HepG2 (cell line): Measurements from ENCODE around the gene CD300LG. TPM values are rescaled to one million over a fixed set of nuclear protein-coding genes. Genes with fewer than 3 reads are reported as not detected.
A peak's percentile ranks its signal among the peaks of the same experiment; 100 is the strongest.

Experiments
- ATAC-seq: fragments of 200-7000 bp; cut with Tn5 transposase; 3 replicates; pipeline ENCODE4 v1.9.1; 2020; ENCODE audit warnings: mild to moderate bottlenecking, moderate library complexity
- BruUV-seq: library from RNA; stranded (reverse); fragments of 400-500 nt; replicated peaks from 2 replicates; lab custom pipeline; 2021; lab: Mats Ljungman, UMichigan
- CTCF ChIA-PET: fragments of 300-600 bp; formaldehyde crosslinking; extraction: SDS; loops from one replicate; lab custom pipeline; 2021; ENCODE audit warnings: low total read pairs, inconsistent platforms, low intra/inter-chr PET ratio; lab: Yijun Ruan, JAX
- POLR2A ChIA-PET: fragments of 350-600 bp; sonication (Branson Sonifier 250); formaldehyde crosslinking; loops from one replicate; lab custom pipeline; 2020; ENCODE audit warnings: antibody characterized with exemption, inconsistent platforms; lab: Yijun Ruan, JAX
- DNase-seq: peaks from one replicate; pipeline ENCODE4 v3.0.0-alpha.2; 2015; ENCODE audit warnings: low spot score
- FAIRE-seq: peaks from 3 replicates; lab custom pipeline; 2011; peaks lifted over from hg19 to GRCh38; lab: Jason Lieb, UNC
- H2AFZ ChIP-seq: one replicate; pipeline ENCODE4 v1.6.1; 2011; ENCODE audit warnings: low read length, inconsistent platforms
- H3K27ac ChIP-seq: fragments of 300-600 bp; 3 replicates; pipeline ENCODE4 v1.8.0; 2011; ENCODE audit warnings: mixed run types, mild to moderate bottlenecking, mixed read lengths, low read length, inconsistent platforms; ENCODE audit not compliant: insufficient read depth; ENCODE audit errors: extremely low read length
- H3K27me3 ChIP-seq, 2 experiments: fragments of 200-600 bp in 1 of 2; 2 replicates in 1 of 2; 3 replicates in 1 of 2; pipeline versions ENCODE4 v1.6.0 to v1.8.0; 2011; ENCODE audit warnings: low read length in 2 of 2, mild to moderate bottlenecking in 2 of 2, moderate library complexity in 2 of 2, inconsistent platforms in 1 of 2; ENCODE audit not compliant: insufficient read depth in 2 of 2, control insufficient read depth in 1 of 2
- H3K36me3 ChIP-seq, 2 experiments: fragments of 200-600 bp in 1 of 2; replicated peaks in 1 of 2; 2 replicates in 1 of 2; 3 replicates in 1 of 2; pipeline versions ENCODE4 v1.5.1 to v1.8.0; 2011; ENCODE audit warnings: low read length in 2 of 2, inconsistent platforms in 1 of 2; ENCODE audit not compliant: insufficient read depth in 2 of 2, control insufficient read depth in 1 of 2
- H3K4me1 ChIP-seq: 2 replicates; pipeline ENCODE4 v1.5.1; 2012; ENCODE audit warnings: low read length, inconsistent platforms; ENCODE audit not compliant: insufficient read depth
- H3K4me2 ChIP-seq: 2 replicates; pipeline ENCODE4 v1.6.0; 2011; ENCODE audit warnings: low read depth, low read length, inconsistent platforms
- H3K4me3 ChIP-seq, 3 experiments: fragments of 200-600 bp in 1 of 3; sonication (generic), shearing (Covaris generic) in 1 of 3; replicated peaks in 1 of 3; 2 replicates each; pipeline ENCODE4 v1.5.1; 2011 to 2016; ENCODE audit warnings: low read length in 3 of 3, inconsistent platforms in 2 of 3, low read depth in 2 of 3, mild to moderate bottlenecking in 2 of 3, control low read depth in 1 of 3, mixed read lengths in 1 of 3; ENCODE audit not compliant: insufficient read depth in 1 of 3
- H3K79me2 ChIP-seq: one replicate; pipeline ENCODE4 v1.6.1; 2011; ENCODE audit warnings: low read length, inconsistent platforms; ENCODE audit not compliant: insufficient read depth
- H3K9ac ChIP-seq: 2 replicates; pipeline ENCODE4 v1.6.0; 2011; ENCODE audit warnings: mild to moderate bottlenecking, low read depth, low read length, inconsistent platforms; ENCODE audit not compliant: insufficient read depth
- H3K9me3 ChIP-seq: 2 replicates; pipeline ENCODE4 v1.5.1; 2012; ENCODE audit warnings: mild to moderate bottlenecking, low read length
- H4K20me1 ChIP-seq: 2 replicates; pipeline ENCODE4 v1.6.0; 2011; ENCODE audit warnings: inconsistent platforms, mild to moderate bottlenecking, low read length, moderate library complexity; ENCODE audit not compliant: insufficient read depth
- ERF ChIP-seq: IDR thresholded peaks from 2 replicates; pipeline ENCODE4 v1.6.1; 2018; ENCODE audit warnings: missing biosample characterization, missing genetic modification reagents
- IKZF1 ChIP-seq: fragments of 450-650 bp; IDR thresholded peaks from 2 replicates; pipeline ENCODE4 v1.7.1; 2016
- PITX1 ChIP-seq: sonication (generic); formaldehyde crosslinking; IDR thresholded peaks from 2 replicates; pipeline ENCODE4 v1.5.1; 2020; ENCODE audit warnings: mild to moderate bottlenecking, missing genetic modification reagents
- SIN3B ChIP-seq: fragments of 150-350 bp; IDR thresholded peaks from 2 replicates; pipeline ENCODE4 v1.6.1; 2014; ENCODE audit warnings: low read length
- TEAD2 ChIP-seq: sonication (generic); formaldehyde crosslinking; IDR thresholded peaks from 2 replicates; pipeline ENCODE4 v1.9.0; 2021; ENCODE audit warnings: missing genetic modification reagents
- XRCC5 ChIP-seq: fragments of 200-400 bp; formaldehyde crosslinking; optimal IDR thresholded peaks from 2 replicates; pipeline ENCODE3; 2017; ENCODE audit warnings: mild to moderate bottlenecking, low read length
- ZNF3 ChIP-seq: IDR thresholded peaks from 2 replicates; pipeline ENCODE4 v1.7.0; 2017; ENCODE audit warnings: inconsistent platforms
- ZNF737 ChIP-seq: sonication (generic); formaldehyde crosslinking; IDR thresholded peaks from 2 replicates; pipeline ENCODE4 v1.5.0; 2020; ENCODE audit warnings: missing genetic modification reagents, mild to moderate bottlenecking, borderline replicate concordance
- ZNF775 ChIP-seq: sonication (generic); formaldehyde crosslinking; IDR thresholded peaks from 2 replicates; pipeline ENCODE4 v1.4.0; 2020; ENCODE audit warnings: missing genetic modification reagents, mild to moderate bottlenecking, moderate library complexity, borderline replicate concordance
- WGBS: methylation state at CpG from one replicate; pipeline ENCODE4 v1.1.6; 2017; ENCODE audit warnings: low lambda C conversion rate; 5-methylcytosine and 5-hydroxymethylcytosine counted together
- in situ Hi-C: cut with HindIII; loops from 2 replicates; pipeline ENCODE4 v1.10.0; 2017; ENCODE audit warnings: low pct_unique_long_range_greater_than_20kb; ENCODE audit not compliant: extremely low pct_ligation_motif_present
- intact Hi-C: fragments of 100-400 bp; cut with micrococcal nuclease; formaldehyde crosslinking; loops from one replicate; pipeline ENCODE4 v1.10.0; 2022; ENCODE audit not compliant: unreplicated experiment
- polyA plus RNA-seq, 8 experiments: library from polyadenylated mRNA; depleted of rRNA in 3 of 8; stranded (reverse) in 7 of 8; unstranded in 1 of 8; fragments of >200 nt; fragmentation: Illumina TruSeq in 4 of 8; extraction: Trizol in 4 of 8; gene quantifications; 2 replicates each; pipeline versions ENCODE4 v1.2.1 to v1.2.3, GENCODE V29; 2011 to 2016; ENCODE audit warnings: low read depth in 4 of 8, missing spikeins in 1 of 8, mixed read lengths in 1 of 8; ENCODE audit not compliant: insufficient read depth in 1 of 8
- total RNA-seq, 5 experiments: library from RNA; depleted of rRNA; stranded (reverse); fragments of >200 nt; fragmentation: Illumina TruSeq; extraction: Trizol; gene quantifications; 2 replicates each; pipeline ENCODE4 v1.2.3, GENCODE V29; 2016; ENCODE audit warnings: low read depth in 1 of 5
- TF ChIP-seq, protein P1 (sequence below): sonication (generic); formaldehyde crosslinking; IDR thresholded peaks from 2 replicates; pipeline ENCODE4 v1.8.0; 2023; ENCODE audit warnings: mild to moderate bottlenecking, missing genetic modification reagents
- TF ChIP-seq, protein P2 (sequence below): sonication (generic); formaldehyde crosslinking; IDR thresholded peaks from 2 replicates; pipeline ENCODE4 v1.5.1; 2020; ENCODE audit warnings: missing genetic modification reagents, mild to moderate bottlenecking, borderline replicate concordance

The CD300LG gene
- total and polyA plus RNA-seq, 2 of the 13 experiments (the other 11 are each of a cell fraction or from before 2014, with no cell fraction given), result not detected

DNA sequence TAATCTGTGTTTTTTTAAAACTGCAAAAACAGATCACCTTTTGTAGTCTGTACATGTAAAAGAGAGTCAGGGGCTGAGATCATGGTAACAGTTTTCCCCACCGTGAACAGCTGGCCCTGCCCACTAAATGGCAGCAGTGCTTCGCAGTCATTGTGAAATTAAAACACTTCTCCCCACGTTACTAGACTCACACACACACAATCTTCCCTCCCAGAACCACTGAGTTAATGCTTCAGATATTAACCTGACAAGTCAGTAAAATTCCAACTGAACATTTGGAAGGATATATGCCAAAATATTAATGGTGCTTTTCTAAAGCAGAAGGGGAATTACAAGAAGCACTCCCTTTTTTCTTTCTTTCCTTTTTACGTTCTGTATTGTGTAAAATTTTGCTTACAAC is 1.2 kb upstream of the CD300LG start:
- CTCF ChIA-PET, result interaction anchor here (1.2 to 2.7 kb wide), 4 partner anchors 55 to 151 kb away, joined by 4 to 31 read pairs (median 17); no protein-coding TSS in a partner anchor
- Histone ChIP-seq H3K4me1 (peaks cover 11% of the 10 kb centered on the region), H4K20me1 (no peaks in the 10 kb centered on the region), H3K79me2 (no peaks in the 10 kb centered on the region), H3K9ac (no peak overlapping the region), H3K27ac (no peak overlapping the region), H3K9me3 (no peaks in the 10 kb centered on the region), H3K4me3 (no peak overlapping the region), H3K36me3 (no peaks in the 10 kb centered on the region), H3K27me3 (peaks cover 4 to 39% of the 10 kb centered on the region in 2 experiments), H3K4me2 (peak overlapping the region; percentile 38; the same call in 1 of the 2 replicates), H2AFZ (no peak overlapping the region)
- BruUV-seq, result no TSS peak
- DNase-seq (no peak), FAIRE-seq (no peak), ATAC-seq (no peak)
- in situ Hi-C loops (loop anchor here (5.0 kb wide), 1 partner anchor 53 kb away; no protein-coding TSS in a partner anchor), intact Hi-C loops (loop anchor here (1.0 kb wide), 3 partner anchors 55 to 151 kb away; no protein-coding TSS in a partner anchor)
- TF ChIP-seq PITX1 (CRISPR knock-in tag) (no peak), ERF (peak; percentile 5; the same call in 1 of the 2 replicates)
- TF ChIP-seq, protein P1, sequence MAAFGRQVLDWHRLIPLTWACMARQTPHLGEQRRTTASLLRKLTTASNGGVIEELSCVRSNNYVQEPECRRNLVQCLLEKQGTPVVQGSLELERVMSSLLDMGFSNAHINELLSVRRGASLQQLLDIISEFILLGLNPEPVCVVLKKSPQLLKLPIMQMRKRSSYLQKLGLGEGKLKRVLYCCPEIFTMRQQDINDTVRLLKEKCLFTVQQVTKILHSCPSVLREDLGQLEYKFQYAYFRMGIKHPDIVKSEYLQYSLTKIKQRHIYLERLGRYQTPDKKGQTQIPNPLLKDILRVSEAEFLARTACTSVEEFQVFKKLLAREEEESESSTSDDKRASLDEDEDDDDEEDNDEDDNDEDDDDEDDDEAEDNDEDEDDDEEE, result 0 out of 2 replicates have a peak, but pooled peaks have one; percentile 0
- POLR2A ChIA-PET, result interaction anchor here (1.3 to 1.5 kb wide), 2 partner anchors 56 to 67 kb away, joined by 3 to 7 read pairs; partner anchors contain the start of gene DUSP3
- WGBS, result 6% methylated on average over 4 of the region's 4 CpGs

DNA sequence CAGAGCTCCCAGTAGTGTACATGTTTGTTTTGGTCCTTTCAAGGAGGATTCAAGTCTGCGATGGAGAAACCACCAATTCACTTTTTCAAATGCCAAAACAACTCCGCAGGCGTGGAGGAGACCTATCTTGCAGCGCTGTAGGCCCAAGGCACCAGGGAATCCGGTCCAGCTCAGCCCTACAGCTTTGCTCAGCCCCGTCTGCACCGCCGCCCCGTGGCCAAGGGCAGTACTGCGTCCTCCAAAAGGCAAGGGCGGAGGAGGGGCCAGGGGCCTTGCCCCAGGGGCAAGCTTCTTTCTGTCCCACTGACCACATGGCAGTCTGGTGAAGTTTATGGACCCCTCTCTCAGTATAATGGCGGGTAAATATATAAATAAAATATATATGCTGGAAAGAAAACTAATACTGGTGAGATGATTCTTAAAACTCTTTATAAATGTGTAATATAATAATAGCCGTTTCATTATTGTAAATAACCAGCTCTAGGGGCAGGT is 709 bp upstream of the CD300LG start:
- intact Hi-C loops, result loop anchor here (1.0 kb wide), 3 partner anchors 56 to 152 kb away; no protein-coding TSS in a partner anchor
- Histone ChIP-seq H3K9me3 (no peaks in the 10 kb centered on the region), H3K4me3 (no peak overlapping the region), H4K20me1 (no peaks in the 10 kb centered on the region), H3K79me2 (no peaks in the 10 kb centered on the region), H3K36me3 (no peaks in the 10 kb centered on the region), H3K27me3 (peaks cover 4 to 38% of the 10 kb centered on the region in 2 experiments), H3K27ac (no peak overlapping the region), H3K4me1 (peaks cover 8% of the 10 kb centered on the region), H2AFZ (no peak overlapping the region), H3K9ac (no peak overlapping the region), H3K4me2 (peak overlapping the region; percentile 38; the same call in 1 of the 2 replicates)
- in situ Hi-C loops, result loop anchor here (5.0 kb wide), 1 partner anchor 54 kb away; no protein-coding TSS in a partner anchor
- 2% methylated on average over 13 of the region's 13 CpGs for WGBS
- FAIRE-seq (peak; percentile 76), ATAC-seq (peak; percentile 96), DNase-seq (peak; percentile 61)
- ChIA-PET CTCF (interaction anchor here (0.6 to 2.7 kb wide), 5 partner anchors 55 to 152 kb away, joined by 3 to 31 read pairs (median 16); partner anchors contain the start of gene DUSP3), POLR2A (interaction anchor here (0.5 to 1.5 kb wide), 3 partner anchors 56 to 731 kb away, joined by 3 to 7 read pairs (median 3); partner anchors contain the start of gene DUSP3)
- no TSS peak for BruUV-seq
- TF ChIP-seq, protein P2, sequence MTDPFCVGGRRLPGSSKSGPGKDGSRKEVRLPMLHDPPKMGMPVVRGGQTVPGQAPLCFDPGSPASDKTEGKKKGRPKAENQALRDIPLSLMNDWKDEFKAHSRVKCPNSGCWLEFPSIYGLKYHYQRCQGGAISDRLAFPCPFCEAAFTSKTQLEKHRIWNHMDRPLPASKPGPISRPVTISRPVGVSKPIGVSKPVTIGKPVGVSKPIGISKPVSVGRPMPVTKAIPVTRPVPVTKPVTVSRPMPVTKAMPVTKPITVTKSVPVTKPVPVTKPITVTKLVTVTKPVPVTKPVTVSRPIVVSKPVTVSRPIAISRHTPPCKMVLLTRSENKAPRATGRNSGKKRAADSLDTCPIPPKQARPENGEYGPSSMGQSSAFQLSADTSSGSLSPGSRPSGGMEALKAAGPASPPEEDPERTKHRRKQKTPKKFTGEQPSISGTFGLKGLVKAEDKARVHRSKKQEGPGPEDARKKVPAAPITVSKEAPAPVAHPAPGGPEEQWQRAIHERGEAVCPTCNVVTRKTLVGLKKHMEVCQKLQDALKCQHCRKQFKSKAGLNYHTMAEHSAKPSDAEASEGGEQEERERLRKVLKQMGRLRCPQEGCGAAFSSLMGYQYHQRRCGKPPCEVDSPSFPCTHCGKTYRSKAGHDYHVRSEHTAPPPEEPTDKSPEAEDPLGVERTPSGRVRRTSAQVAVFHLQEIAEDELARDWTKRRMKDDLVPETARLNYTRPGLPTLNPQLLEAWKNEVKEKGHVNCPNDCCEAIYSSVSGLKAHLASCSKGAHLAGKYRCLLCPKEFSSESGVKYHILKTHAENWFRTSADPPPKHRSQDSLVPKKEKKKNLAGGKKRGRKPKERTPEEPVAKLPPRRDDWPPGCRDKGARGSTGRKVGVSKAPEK (CRISPR knock-in tag), result no peak
- TF ChIP-seq XRCC5, result peak; percentile 98
- TF ChIP-seq TEAD2 (CRISPR knock-in tag), result no peak
- no peak for TF ChIP-seq ZNF775
- TF ChIP-seq ZNF737, result no peak
- no peak for TF ChIP-seq SIN3B
- no peak for TF ChIP-seq ZNF3 (CRISPR knock-in tag)
- no peak for TF ChIP-seq IKZF1
